Measurements from ENCODE around the gene DYNLL1.
A peak's percentile ranks its signal among the peaks of the same experiment; 100 is the strongest.

Gene DYNLL1

DNA sequence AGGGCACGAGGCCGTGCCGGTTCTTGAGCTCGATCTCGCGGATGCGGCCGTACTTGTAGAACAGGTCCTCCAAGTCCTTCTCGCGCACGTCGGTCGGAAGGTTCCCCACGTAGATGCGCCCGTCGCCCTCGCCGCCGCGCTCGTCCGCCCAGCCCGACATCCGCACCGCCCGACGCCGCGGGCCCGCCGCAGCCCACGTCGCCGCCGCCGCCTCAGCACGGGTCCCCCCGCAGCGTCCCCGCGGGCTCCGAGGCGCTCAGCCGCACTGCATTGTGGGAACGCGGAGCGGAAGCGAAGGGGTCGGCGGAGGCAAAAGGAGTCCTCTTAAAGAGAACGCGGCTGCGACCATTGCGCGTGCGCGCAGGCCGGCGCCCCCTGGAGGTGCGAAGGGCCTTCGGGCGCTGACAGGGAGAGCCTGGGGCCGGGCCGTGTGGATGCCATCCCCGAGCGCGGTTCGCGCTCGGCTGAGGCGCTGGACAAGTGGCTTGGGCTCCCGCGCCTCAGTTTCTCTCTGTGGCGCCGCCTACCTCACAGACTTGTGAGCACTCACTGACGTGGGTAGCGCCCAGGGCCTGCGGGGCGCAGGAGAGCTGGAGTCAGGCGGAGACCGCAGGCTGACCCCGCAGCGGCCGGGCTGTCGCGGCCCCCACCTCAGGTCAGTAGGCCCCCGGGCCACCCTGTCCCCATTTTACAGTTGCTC is 26.3 kb upstream of the DYNLL1 start, which contains the start of gene SRSF9:
Gene SRSF9 (minus strand): TSS at position 299 of the 700 bp plus-strand sequence. CDS start 139 bp downstream, at position 160.
- Histone ChIP-seq H4K12ac (ENCODE audit: low read depth, low read length) (peak within 1 kb of the TSS; percentile 67), H2BK120ac (ENCODE audit: insufficient read depth, low read length, poor library complexity) (peak within 1 kb of the TSS; percentile 91), H3K14ac (ENCODE audit: low read length) (peak within 1 kb of the TSS; percentile 97), H3K4me2 (ENCODE audit: low read length) (peak within 1 kb of the TSS; percentile 86), H3K4me1 (ENCODE audit: control insufficient read depth in 1 of 2, insufficient read depth in 2 of 2, low read length in 2 of 2) (peaks cover 10 to 13% of the 10 kb centered on the region in 2 experiments), H3K4me3 (ENCODE audit: low read depth, low read length) (peak within 1 kb of the TSS; percentile 99), H3K9me3 (ENCODE audit: insufficient read depth, low read depth, low read length) (no peaks in the 10 kb centered on the region), H4K91ac (ENCODE audit: low read depth, low read length) (peak within 1 kb of the TSS; percentile 91), H2AFZ (ENCODE audit: insufficient read depth, low read length, poor library complexity) (peak within 1 kb of the TSS; percentile 81), H2BK5ac (ENCODE audit: low read depth, low read length, poor library complexity) (peak within 1 kb of the TSS; percentile 91), H3K18ac (ENCODE audit: low read length) (peak within 1 kb of the TSS; percentile 93), H2AK5ac (ENCODE audit: low read length) (peak within 1 kb of the TSS; percentile 79), H3K4ac (ENCODE audit: low read depth, low read length) (peak within 1 kb of the TSS; percentile 99), H2BK12ac (ENCODE audit: low read length) (no peak within 1 kb of the TSS), H3K79me2 (ENCODE audit: control insufficient read depth, insufficient read depth, low read length, poor library complexity) (peaks cover 20% of the 10 kb centered on the region), H3K27ac (ENCODE audit: low read depth, low read length) (peak within 1 kb of the TSS; percentile 88), H3K27me3 (ENCODE audit: insufficient read depth, low read length) (no peaks in the 10 kb centered on the region), H4K8ac (ENCODE audit: low read depth, low read length) (peak within 1 kb of the TSS; percentile 89), H3K9ac (ENCODE audit: low read length) (peak within 1 kb of the TSS; percentile 96), H3K79me1 (ENCODE audit: low read length) (peaks cover 11% of the 10 kb centered on the region), H3K23ac (ENCODE audit: low read length) (no peak within 1 kb of the TSS), H3K36me3 (ENCODE audit: control insufficient read depth in 1 of 2, insufficient read depth in 2 of 2, low read length in 2 of 2) (peaks cover 11 to 18% of the 10 kb centered on the region in 2 experiments)
- DNase-seq = peak; percentile 96 to 99
- WGBS (ENCODE audit: extremely low coverage, insufficient coverage, insufficient read length) = no CpG with 5 or more reads among the region's 88 CpGs

DNA sequence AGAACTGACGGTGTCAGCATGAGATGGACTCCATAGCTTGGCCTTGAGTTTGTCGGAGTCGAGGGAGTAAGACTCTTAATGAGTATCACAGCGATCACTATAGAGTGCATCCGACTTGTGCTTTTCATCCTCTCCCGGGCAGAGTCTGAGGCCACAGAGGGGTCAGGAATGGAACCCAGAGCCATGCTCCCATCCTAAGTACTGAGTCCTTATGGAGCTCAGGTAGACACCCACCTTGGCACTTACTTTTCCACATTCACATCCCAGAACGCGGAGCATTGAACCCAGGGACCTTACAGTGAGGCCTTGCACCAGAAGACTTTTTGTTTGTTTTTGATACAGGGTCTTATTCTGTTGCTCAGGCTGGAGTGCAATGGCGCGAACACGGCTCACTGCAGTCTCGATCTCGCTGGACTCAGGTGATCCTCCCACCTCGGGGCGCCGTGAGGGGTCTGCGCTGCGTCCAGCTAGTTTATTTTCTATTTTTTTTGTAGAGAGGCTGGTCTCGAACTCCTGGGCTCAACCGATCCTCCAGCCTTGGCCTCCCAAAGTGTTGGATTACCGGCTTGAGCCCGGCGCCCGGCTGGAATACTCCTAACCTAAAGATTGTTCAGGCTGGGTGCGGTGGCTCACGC is 25.6 kb upstream of the DYNLL1 start:
- H3K27me3 ChIP-seq (ENCODE audit: insufficient read depth, low read length) = no peaks in the 10 kb centered on the region

DNA sequence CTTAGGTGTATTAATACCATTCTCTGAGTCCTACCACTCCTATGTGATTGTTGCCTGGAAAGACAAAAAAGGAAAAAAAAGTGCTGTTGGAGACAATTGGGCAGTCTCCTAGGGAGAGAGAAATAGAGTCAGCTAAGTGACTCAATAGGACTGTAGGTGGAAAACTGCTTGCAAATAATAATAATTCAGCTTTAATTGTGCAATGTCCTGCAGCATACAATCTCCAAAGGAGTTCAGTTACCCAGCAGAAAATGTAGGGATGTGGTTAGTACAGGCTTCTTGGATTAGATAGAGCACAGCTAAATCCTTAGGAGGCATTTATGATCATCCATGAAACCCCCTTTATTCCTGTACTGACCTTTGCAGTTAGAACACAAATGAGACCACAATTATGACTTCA is 23.4 kb upstream of the DYNLL1 start:
- no peak overlapping the region for H3K9ac ChIP-seq (ENCODE audit: low read length)
- no peak overlapping the region for H2AFZ ChIP-seq (ENCODE audit: insufficient read depth, low read length, poor library complexity)
- peaks cover 0 to 2% of the 10 kb centered on the region in 2 experiments for H3K36me3 ChIP-seq (ENCODE audit: control insufficient read depth in 1 of 2, insufficient read depth in 2 of 2, low read length in 2 of 2)
- H2AK5ac ChIP-seq (ENCODE audit: low read length) = no peak overlapping the region
- H4K8ac ChIP-seq (ENCODE audit: low read depth, low read length) = no peak overlapping the region
- no peak overlapping the region for H2BK120ac ChIP-seq (ENCODE audit: insufficient read depth, low read length, poor library complexity)
- peaks cover 10 to 18% of the 10 kb centered on the region in 2 experiments for H3K4me1 ChIP-seq (ENCODE audit: control insufficient read depth in 1 of 2, insufficient read depth in 2 of 2, low read length in 2 of 2)
- no peaks in the 10 kb centered on the region for H3K27me3 ChIP-seq (ENCODE audit: insufficient read depth, low read length)
- peaks cover 11% of the 10 kb centered on the region for H3K79me1 ChIP-seq (ENCODE audit: low read length)
- no peak overlapping the region for H4K12ac ChIP-seq (ENCODE audit: low read depth, low read length)
- H3K27ac ChIP-seq (ENCODE audit: low read depth, low read length) = no peak overlapping the region
- H3K4me3 ChIP-seq (ENCODE audit: low read depth, low read length) = no peak overlapping the region
- H3K9me3 ChIP-seq (ENCODE audit: insufficient read depth, low read depth, low read length) = no peaks in the 10 kb centered on the region
- H3K4me2 ChIP-seq (ENCODE audit: low read length) = no peak overlapping the region
- no peak for DNase-seq
- H3K4ac ChIP-seq (ENCODE audit: low read depth, low read length) = no peak overlapping the region
- no peak overlapping the region for H4K91ac ChIP-seq (ENCODE audit: low read depth, low read length)
- no peak overlapping the region for H2BK5ac ChIP-seq (ENCODE audit: low read depth, low read length, poor library complexity)
- no peak overlapping the region for H3K14ac ChIP-seq (ENCODE audit: low read length)
- H3K79me2 ChIP-seq (ENCODE audit: control insufficient read depth, insufficient read depth, low read length, poor library complexity) = peaks cover 15% of the 10 kb centered on the region
- H3K18ac ChIP-seq (ENCODE audit: low read length) = no peak overlapping the region
- H3K23ac ChIP-seq (ENCODE audit: low read length) = no peak overlapping the region
- no peak overlapping the region for H2BK12ac ChIP-seq (ENCODE audit: low read length)

More for the DNA sequence above, 25.6 kb upstream of the DYNLL1 start:
- Histone ChIP-seq H3K36me3 (ENCODE audit: control insufficient read depth in 1 of 2, insufficient read depth in 2 of 2, low read length in 2 of 2) (peaks cover 11 to 14% of the 10 kb centered on the region in 2 experiments), H2BK120ac (ENCODE audit: insufficient read depth, low read length, poor library complexity) (peak overlapping the region; percentile 15), H4K12ac (ENCODE audit: low read depth, low read length) (peak overlapping the region; percentile 23), H3K23ac (ENCODE audit: low read length) (no peak overlapping the region), H3K4me1 (ENCODE audit: control insufficient read depth in 1 of 2, insufficient read depth in 2 of 2, low read length in 2 of 2) (peaks cover 10 to 16% of the 10 kb centered on the region in 2 experiments), H2BK5ac (ENCODE audit: low read depth, low read length, poor library complexity) (peak overlapping the region; percentile 17), H3K4ac (ENCODE audit: low read depth, low read length) (peak overlapping the region; percentile 42), H3K14ac (ENCODE audit: low read length) (peak overlapping the region; percentile 44), H3K79me2 (ENCODE audit: control insufficient read depth, insufficient read depth, low read length, poor library complexity) (peaks cover 20% of the 10 kb centered on the region), H3K4me2 (ENCODE audit: low read length) (peak overlapping the region; percentile 86), H2BK12ac (ENCODE audit: low read length) (no peak overlapping the region), H3K9ac (ENCODE audit: low read length) (peak overlapping the region; percentile 87), H3K79me1 (ENCODE audit: low read length) (peaks cover 11% of the 10 kb centered on the region), H3K4me3 (ENCODE audit: low read depth, low read length) (peak overlapping the region; percentile 83), H2AFZ (ENCODE audit: insufficient read depth, low read length, poor library complexity) (peak overlapping the region; percentile 81), H3K9me3 (ENCODE audit: insufficient read depth, low read depth, low read length) (no peaks in the 10 kb centered on the region), H4K91ac (ENCODE audit: low read depth, low read length) (peak overlapping the region; percentile 52), H4K8ac (ENCODE audit: low read depth, low read length) (peak overlapping the region; percentile 59), H3K27ac (ENCODE audit: low read depth, low read length) (peak overlapping the region; percentile 2), H3K18ac (ENCODE audit: low read length) (peak overlapping the region; percentile 49), H2AK5ac (ENCODE audit: low read length) (no peak overlapping the region)
- no CpG with 5 or more reads among the region's 26 CpGs for WGBS (ENCODE audit: extremely low coverage, insufficient coverage, insufficient read length)
- DNase-seq = peak in 1 of 2 donors; percentile 21

DNA sequence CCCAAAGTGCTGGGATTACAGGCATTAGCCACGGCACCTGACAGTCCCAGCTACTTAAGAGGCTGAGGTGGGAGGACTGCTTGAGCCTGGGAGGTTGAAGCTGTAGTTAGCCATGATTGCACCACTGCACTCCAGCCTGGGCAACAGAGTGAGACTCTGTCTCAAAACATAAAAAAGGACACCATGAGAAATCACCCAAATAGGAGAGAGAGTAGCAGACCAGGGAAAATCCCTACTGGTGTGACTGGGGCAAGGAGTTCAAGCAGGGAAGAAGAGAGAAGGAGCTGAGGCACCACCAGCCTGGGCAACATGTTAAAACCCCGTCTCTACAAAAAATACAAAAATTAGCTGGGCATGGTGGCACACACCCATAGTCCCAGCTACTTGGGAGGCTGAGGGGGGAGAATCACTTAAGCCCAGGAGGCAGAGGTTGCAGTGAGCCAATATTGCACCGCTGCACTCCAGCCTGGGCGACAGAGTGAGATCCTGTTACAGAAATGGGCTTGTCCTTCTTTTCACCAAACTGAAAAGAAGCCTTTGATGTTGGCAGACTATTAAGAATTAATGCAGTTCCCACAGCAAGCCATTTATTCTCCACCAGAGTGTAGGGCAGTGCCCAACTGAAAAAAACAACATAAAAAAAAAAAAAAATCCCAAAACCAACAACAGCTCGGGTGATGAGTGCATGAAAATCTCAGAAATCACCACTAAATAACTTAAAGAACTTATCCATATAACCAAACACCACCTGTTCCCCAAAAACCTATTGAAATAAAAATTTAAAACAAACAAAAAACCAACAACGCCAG is 21.9 kb upstream of the DYNLL1 start:
- no CpG with 5 or more reads among the region's 6 CpGs for WGBS (ENCODE audit: extremely low coverage, insufficient coverage, insufficient read length)
- no peak overlapping the region for H3K4me3 ChIP-seq (ENCODE audit: low read depth, low read length)
- no peaks in the 10 kb centered on the region for H3K9me3 ChIP-seq (ENCODE audit: insufficient read depth, low read depth, low read length)
- no peak overlapping the region for H3K27ac ChIP-seq (ENCODE audit: low read depth, low read length)
- peak overlapping the region; percentile 78 for H2BK12ac ChIP-seq (ENCODE audit: low read length)
- no peaks in the 10 kb centered on the region for H3K27me3 ChIP-seq (ENCODE audit: insufficient read depth, low read length)
- H2BK5ac ChIP-seq (ENCODE audit: low read depth, low read length, poor library complexity) = no peak overlapping the region
- no peak overlapping the region for H3K18ac ChIP-seq (ENCODE audit: low read length)
- H3K79me1 ChIP-seq (ENCODE audit: low read length) = peaks cover 6% of the 10 kb centered on the region
- peak overlapping the region; percentile 14 for H3K4ac ChIP-seq (ENCODE audit: low read depth, low read length)
- H3K79me2 ChIP-seq (ENCODE audit: control insufficient read depth, insufficient read depth, low read length, poor library complexity) = peaks cover 5% of the 10 kb centered on the region
- H3K9ac ChIP-seq (ENCODE audit: low read length) = no peak overlapping the region
- no peak overlapping the region for H4K12ac ChIP-seq (ENCODE audit: low read depth, low read length)
- no peak overlapping the region for H4K91ac ChIP-seq (ENCODE audit: low read depth, low read length)
- H3K36me3 ChIP-seq (ENCODE audit: control insufficient read depth in 1 of 2, insufficient read depth in 2 of 2, low read length in 2 of 2) = no peaks in the 10 kb centered on the region
- peaks cover 10 to 18% of the 10 kb centered on the region in 2 experiments for H3K4me1 ChIP-seq (ENCODE audit: control insufficient read depth in 1 of 2, insufficient read depth in 2 of 2, low read length in 2 of 2)
- no peak overlapping the region for H2AK5ac ChIP-seq (ENCODE audit: low read length)
- no peak for DNase-seq
- no peak overlapping the region for H4K8ac ChIP-seq (ENCODE audit: low read depth, low read length)
- no peak overlapping the region for H3K14ac ChIP-seq (ENCODE audit: low read length)
- no peak overlapping the region for H3K23ac ChIP-seq (ENCODE audit: low read length)
- H3K4me2 ChIP-seq (ENCODE audit: low read length) = peak overlapping the region; percentile 12
- H2BK120ac ChIP-seq (ENCODE audit: insufficient read depth, low read length, poor library complexity) = peak overlapping the region; percentile 18
- no peak overlapping the region for H2AFZ ChIP-seq (ENCODE audit: insufficient read depth, low read length, poor library complexity)
